HEK293 (cell line): ENCODE data around the gene SPON1.
A peak's percentile ranks its signal among the peaks of the same experiment; 100 is the strongest.

Source experiments
- KLF1 ChIP-seq: fragments of 450-650 bp; formaldehyde crosslinking; IDR thresholded peaks from 2 replicates; pipeline ENCODE4 v1.5.1; 2016; ENCODE audit warnings: missing biosample characterization, missing genetic modification characterization
- PRDM1 ChIP-seq: fragments of 450-650 bp; formaldehyde crosslinking; IDR thresholded peaks from 2 replicates; pipeline ENCODE4; 2016; ENCODE audit warnings: missing biosample characterization, missing genetic modification characterization
- SCRT2 ChIP-seq: fragments of 450-650 bp; formaldehyde crosslinking; IDR thresholded peaks from 2 replicates; pipeline ENCODE4 v1.5.1; 2016; ENCODE audit warnings: missing biosample characterization, missing genetic modification characterization
- SP2 ChIP-seq: fragments of 450-650 bp; formaldehyde crosslinking; IDR thresholded peaks from 2 replicates; pipeline ENCODE4 v1.5.1; 2016; ENCODE audit warnings: missing biosample characterization, missing genetic modification characterization
- TCF7L2 ChIP-seq: IDR thresholded peaks from 2 replicates; pipeline ENCODE4 v1.6.1; 2011; ENCODE audit warnings: low read depth, mild to moderate bottlenecking, inconsistent platforms, low read length, moderate library complexity, borderline replicate concordance
- WT1 ChIP-seq: fragments of 450-650 bp; formaldehyde crosslinking; IDR thresholded peaks from 2 replicates; pipeline ENCODE4 v1.5.1; 2016; ENCODE audit warnings: missing biosample characterization, missing genetic modification characterization
- ZBTB20 ChIP-seq: fragments of 450-650 bp; formaldehyde crosslinking; IDR thresholded peaks from 2 replicates; pipeline ENCODE4 v1.5.1; 2016; ENCODE audit warnings: missing biosample characterization, missing genetic modification characterization
- ZBTB48 ChIP-seq: fragments of 450-650 bp; formaldehyde crosslinking; IDR thresholded peaks from 2 replicates; pipeline ENCODE4 v1.5.1; 2016; ENCODE audit warnings: missing biosample characterization, missing genetic modification characterization
- ZBTB49 ChIP-seq: fragments of 450-650 bp; formaldehyde crosslinking; IDR thresholded peaks from 2 replicates; pipeline ENCODE4 v1.5.1; 2016; ENCODE audit warnings: missing biosample characterization, missing genetic modification characterization, low read depth
- ZNF132 ChIP-seq: fragments of 450-650 bp; formaldehyde crosslinking; IDR thresholded peaks from 2 replicates; pipeline ENCODE4 v1.5.1; 2017; ENCODE audit warnings: missing biosample characterization, missing genetic modification characterization, borderline replicate concordance
- ZNF133 ChIP-seq: fragments of 450-650 bp; formaldehyde crosslinking; IDR thresholded peaks from 2 replicates; pipeline ENCODE4 v1.5.1; 2016; ENCODE audit warnings: missing biosample characterization, missing genetic modification characterization
- ZNF175 ChIP-seq: fragments of 450-650 bp; formaldehyde crosslinking; IDR thresholded peaks from 2 replicates; pipeline ENCODE4 v1.5.1; 2016; ENCODE audit warnings: missing biosample characterization, missing genetic modification characterization
- ZNF24 ChIP-seq: fragments of 450-650 bp; formaldehyde crosslinking; IDR thresholded peaks from 2 replicates; pipeline ENCODE4 v1.5.1; 2016; ENCODE audit warnings: missing biosample characterization, missing genetic modification characterization
- ZNF335 ChIP-seq: fragments of 450-650 bp; formaldehyde crosslinking; conservative IDR thresholded peaks from 2 replicates; pipeline ENCODE4 v1.5.1; 2016; ENCODE audit warnings: missing biosample characterization, missing genetic modification characterization
- ZNF391 ChIP-seq: fragments of 450-650 bp; formaldehyde crosslinking; IDR thresholded peaks from 2 replicates; pipeline ENCODE4 v1.5.1; 2016; ENCODE audit warnings: low read depth, missing biosample characterization, missing genetic modification characterization, borderline replicate concordance
- ZNF398 ChIP-seq: fragments of 450-650 bp; formaldehyde crosslinking; IDR thresholded peaks from 2 replicates; pipeline ENCODE4 v1.5.1; 2017; ENCODE audit warnings: missing biosample characterization, missing genetic modification characterization
- ZNF626 ChIP-seq: fragments of 450-650 bp; sonication (Bioruptor Pico); formaldehyde crosslinking; IDR thresholded peaks from 2 replicates; pipeline ENCODE4 v1.5.1; 2018; ENCODE audit warnings: missing biosample characterization, missing genetic modification characterization, inconsistent platforms
- ZNF677 ChIP-seq: fragments of 450-650 bp; IDR thresholded peaks from 2 replicates; pipeline ENCODE4 v1.5.0; 2018; ENCODE audit warnings: missing biosample characterization, mild to moderate bottlenecking, missing genetic modification characterization, moderate library complexity
- TF ChIP-seq, protein P1 (sequence below): fragments of 450-650 bp; formaldehyde crosslinking; IDR thresholded peaks from 2 replicates; pipeline ENCODE4 v1.5.1; 2016; ENCODE audit warnings: missing biosample characterization, missing genetic modification characterization
- TF ChIP-seq, protein P2 (sequence below): fragments of 450-650 bp; formaldehyde crosslinking; IDR thresholded peaks from 2 replicates; pipeline ENCODE4 v1.5.1; 2016; ENCODE audit warnings: missing biosample characterization, missing genetic modification characterization, borderline replicate concordance
- TF ChIP-seq, protein P3 (sequence below): fragments of 450-650 bp; formaldehyde crosslinking; IDR thresholded peaks from 2 replicates; pipeline ENCODE4 v1.5.1; 2017; ENCODE audit warnings: missing biosample characterization, missing genetic modification characterization
- TF ChIP-seq, protein P4 (sequence below): fragments of 450-650 bp; formaldehyde crosslinking; IDR thresholded peaks from 2 replicates; pipeline ENCODE4 v1.5.1; 2016; ENCODE audit warnings: missing biosample characterization, missing genetic modification characterization, borderline replicate concordance
- TF ChIP-seq, protein P5 (sequence below): fragments of 450-650 bp; formaldehyde crosslinking; conservative IDR thresholded peaks from 2 replicates; pipeline ENCODE4 v1.5.1; 2016; ENCODE audit warnings: low read depth, missing biosample characterization, missing genetic modification characterization

The SPON1 gene

DNA sequence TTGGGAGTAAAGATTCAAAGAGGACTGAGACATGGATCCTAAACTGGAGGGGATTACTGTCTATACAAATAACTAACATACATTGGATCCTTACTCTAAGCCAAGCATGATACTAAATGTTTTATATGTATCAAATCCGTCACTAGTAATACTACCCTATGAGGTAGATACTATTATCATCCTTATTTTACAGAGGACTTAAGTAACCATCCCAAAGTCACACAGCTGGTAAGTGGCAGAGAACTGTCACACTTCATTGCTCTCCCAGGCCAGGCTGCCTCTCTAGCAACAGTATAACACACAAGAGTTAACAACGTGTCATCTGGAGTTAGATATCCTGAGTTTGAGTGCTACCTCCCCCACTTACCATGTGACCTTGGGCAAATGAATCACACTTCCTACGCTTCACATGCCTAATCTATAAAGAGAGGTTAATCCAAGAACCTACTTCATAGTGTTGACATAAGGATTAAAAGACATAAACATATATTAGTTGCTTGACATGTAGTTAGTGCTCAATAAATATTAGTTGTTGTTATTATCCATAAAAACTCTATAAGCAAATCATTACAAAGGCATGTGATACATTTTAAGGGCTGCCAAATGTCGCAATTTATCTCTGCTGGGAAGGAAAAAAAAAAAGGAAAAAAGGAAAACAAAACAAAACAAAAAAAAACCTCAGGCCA lies 33.8 kb upstream of the SPON1 start (continued):
- TF ChIP-seq ZNF398 (tag by site-specific recombination) (0 out of 2 replicates have a peak, but pooled peaks have one; percentile 15), KLF1 (tag by site-specific recombination) (no peak), ZNF175 (tag by site-specific recombination) (no peak), TCF7L2 (peak; percentile 46; the same call in 1 of the 2 replicates), ZNF626 (tag by site-specific recombination) (no peak), SCRT2 (tag by site-specific recombination) (no peak), SP2 (no peak), ZNF677 (no peak), ZNF133 (tag by site-specific recombination) (no peak), ZNF391 (tag by site-specific recombination) (peak; percentile 57; the same call in 1 of the 2 replicates), ZNF132 (no peak), ZNF24 (tag by site-specific recombination) (no peak), ZBTB20 (no peak), ZBTB48 (tag by site-specific recombination) (no peak), WT1 (peak; percentile 78), PRDM1 (tag by site-specific recombination) (no peak), ZBTB49 (tag by site-specific recombination) (no peak), ZNF335 (tag by site-specific recombination) (0 out of 2 replicates have a peak, but pooled peaks have one; percentile 16)
- TF ChIP-seq, protein P1, sequence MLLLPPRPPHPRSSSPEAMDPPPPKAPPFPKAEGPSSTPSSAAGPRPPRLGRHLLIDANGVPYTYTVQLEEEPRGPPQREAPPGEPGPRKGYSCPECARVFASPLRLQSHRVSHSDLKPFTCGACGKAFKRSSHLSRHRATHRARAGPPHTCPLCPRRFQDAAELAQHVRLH (tag by site-specific recombination): peak; percentile 48; the same call in 1 of the 2 replicates
- TF ChIP-seq, protein P2, sequence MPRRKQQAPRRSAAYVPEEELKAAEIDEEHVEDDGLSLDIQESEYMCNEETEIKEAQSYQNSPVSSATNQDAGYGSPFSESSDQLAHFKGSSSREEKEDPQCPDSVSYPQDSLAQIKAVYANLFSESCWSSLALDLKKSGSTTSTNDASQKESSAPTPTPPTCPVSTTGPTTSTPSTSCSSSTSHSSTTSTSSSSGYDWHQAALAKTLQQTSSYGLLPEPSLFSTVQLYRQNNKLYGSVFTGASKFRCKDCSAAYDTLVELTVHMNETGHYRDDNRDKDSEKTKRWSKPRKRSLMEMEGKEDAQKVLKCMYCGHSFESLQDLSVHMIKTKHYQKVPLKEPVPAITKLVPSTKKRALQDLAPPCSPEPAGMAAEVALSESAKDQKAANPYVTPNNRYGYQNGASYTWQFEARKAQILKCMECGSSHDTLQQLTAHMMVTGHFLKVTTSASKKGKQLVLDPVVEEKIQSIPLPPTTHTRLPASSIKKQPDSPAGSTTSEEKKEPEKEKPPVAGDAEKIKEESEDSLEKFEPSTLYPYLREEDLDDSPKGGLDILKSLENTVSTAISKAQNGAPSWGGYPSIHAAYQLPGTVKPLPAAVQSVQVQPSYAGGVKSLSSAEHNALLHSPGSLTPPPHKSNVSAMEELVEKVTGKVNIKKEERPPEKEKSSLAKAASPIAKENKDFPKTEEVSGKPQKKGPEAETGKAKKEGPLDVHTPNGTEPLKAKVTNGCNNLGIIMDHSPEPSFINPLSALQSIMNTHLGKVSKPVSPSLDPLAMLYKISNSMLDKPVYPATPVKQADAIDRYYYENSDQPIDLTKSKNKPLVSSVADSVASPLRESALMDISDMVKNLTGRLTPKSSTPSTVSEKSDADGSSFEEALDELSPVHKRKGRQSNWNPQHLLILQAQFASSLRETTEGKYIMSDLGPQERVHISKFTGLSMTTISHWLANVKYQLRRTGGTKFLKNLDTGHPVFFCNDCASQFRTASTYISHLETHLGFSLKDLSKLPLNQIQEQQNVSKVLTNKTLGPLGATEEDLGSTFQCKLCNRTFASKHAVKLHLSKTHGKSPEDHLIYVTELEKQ (tag by site-specific recombination): no peak
- TF ChIP-seq, protein P3, sequence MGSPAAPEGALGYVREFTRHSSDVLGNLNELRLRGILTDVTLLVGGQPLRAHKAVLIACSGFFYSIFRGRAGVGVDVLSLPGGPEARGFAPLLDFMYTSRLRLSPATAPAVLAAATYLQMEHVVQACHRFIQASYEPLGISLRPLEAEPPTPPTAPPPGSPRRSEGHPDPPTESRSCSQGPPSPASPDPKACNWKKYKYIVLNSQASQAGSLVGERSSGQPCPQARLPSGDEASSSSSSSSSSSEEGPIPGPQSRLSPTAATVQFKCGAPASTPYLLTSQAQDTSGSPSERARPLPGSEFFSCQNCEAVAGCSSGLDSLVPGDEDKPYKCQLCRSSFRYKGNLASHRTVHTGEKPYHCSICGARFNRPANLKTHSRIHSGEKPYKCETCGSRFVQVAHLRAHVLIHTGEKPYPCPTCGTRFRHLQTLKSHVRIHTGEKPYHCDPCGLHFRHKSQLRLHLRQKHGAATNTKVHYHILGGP (tag by site-specific recombination): peak; percentile 81
- TF ChIP-seq, protein P4, sequence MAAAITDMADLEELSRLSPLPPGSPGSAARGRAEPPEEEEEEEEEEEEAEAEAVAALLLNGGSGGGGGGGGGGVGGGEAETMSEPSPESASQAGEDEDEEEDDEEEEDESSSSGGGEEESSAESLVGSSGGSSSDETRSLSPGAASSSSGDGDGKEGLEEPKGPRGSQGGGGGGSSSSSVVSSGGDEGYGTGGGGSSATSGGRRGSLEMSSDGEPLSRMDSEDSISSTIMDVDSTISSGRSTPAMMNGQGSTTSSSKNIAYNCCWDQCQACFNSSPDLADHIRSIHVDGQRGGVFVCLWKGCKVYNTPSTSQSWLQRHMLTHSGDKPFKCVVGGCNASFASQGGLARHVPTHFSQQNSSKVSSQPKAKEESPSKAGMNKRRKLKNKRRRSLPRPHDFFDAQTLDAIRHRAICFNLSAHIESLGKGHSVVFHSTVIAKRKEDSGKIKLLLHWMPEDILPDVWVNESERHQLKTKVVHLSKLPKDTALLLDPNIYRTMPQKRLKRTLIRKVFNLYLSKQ (tag by site-specific recombination): no peak
- TF ChIP-seq, protein P5, sequence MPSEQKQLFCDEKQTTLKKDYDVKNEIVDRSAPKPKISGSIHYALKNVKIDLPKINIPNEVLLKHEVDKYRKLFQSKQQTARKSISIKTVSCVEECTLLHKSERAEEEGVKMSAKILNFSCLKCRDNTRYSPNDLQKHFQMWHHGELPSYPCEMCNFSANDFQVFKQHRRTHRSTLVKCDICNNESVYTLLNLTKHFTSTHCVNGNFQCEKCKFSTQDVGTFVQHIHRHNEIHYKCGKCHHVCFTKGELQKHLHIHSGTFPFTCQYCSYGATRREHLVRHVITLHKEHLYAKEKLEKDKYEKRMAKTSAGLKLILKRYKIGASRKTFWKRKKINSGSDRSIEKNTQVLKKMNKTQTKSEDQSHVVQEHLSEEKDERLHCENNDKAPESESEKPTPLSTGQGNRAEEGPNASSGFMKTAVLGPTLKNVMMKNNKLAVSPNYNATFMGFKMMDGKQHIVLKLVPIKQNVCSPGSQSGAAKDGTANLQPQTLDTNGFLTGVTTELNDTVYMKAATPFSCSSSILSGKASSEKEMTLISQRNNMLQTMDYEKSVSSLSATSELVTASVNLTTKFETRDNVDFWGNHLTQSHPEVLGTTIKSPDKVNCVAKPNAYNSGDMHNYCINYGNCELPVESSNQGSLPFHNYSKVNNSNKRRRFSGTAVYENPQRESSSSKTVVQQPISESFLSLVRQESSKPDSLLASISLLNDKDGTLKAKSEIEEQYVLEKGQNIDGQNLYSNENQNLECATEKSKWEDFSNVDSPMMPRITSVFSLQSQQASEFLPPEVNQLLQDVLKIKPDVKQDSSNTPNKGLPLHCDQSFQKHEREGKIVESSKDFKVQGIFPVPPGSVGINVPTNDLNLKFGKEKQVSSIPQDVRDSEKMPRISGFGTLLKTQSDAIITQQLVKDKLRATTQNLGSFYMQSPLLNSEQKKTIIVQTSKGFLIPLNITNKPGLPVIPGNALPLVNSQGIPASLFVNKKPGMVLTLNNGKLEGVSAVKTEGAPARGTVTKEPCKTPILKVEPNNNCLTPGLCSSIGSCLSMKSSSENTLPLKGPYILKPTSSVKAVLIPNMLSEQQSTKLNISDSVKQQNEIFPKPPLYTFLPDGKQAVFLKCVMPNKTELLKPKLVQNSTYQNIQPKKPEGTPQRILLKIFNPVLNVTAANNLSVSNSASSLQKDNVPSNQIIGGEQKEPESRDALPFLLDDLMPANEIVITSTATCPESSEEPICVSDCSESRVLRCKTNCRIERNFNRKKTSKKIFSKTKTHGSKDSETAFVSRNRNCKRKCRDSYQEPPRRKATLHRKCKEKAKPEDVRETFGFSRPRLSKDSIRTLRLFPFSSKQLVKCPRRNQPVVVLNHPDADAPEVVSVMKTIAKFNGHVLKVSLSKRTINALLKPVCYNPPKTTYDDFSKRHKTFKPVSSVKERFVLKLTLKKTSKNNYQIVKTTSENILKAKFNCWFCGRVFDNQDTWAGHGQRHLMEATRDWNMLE (tag by site-specific recombination): no peak
